Karpas-422 (cell line): ENCODE measurements around the gene S1PR5. TPM values are rescaled to one million over a fixed set of nuclear protein-coding genes. Genes with fewer than 3 reads are reported as not detected.

Experiments used
- DNase-seq: peaks from one replicate; pipeline ENCODE4 v3.0.0-alpha.2; 2015
- H2AFZ ChIP-seq: fragments of 200-600 bp; sonication (generic); 2 replicates; pipeline ENCODE4 v1.6.1; 2014; ENCODE audit warnings: antibody characterized with exemption, low read length, mixed read lengths
- H3K27ac ChIP-seq: fragments of 200-600 bp; sonication (generic); 2 replicates; pipeline ENCODE4 v1.5.1; 2014; ENCODE audit warnings: mild to moderate bottlenecking, low read length, moderate library complexity
- H3K27me3 ChIP-seq: fragments of 200-600 bp; sonication (generic); 2 replicates; pipeline ENCODE4 v1.6.1; 2014; ENCODE audit warnings: low read length, mixed read lengths
- H3K36me3 ChIP-seq: fragments of 200-600 bp; sonication (generic); 2 replicates; pipeline ENCODE4 v1.6.1; 2014; ENCODE audit warnings: low read length, mixed read lengths; ENCODE audit not compliant: insufficient read depth
- H3K4me1 ChIP-seq: fragments of 200-600 bp; sonication (generic); 2 replicates; pipeline ENCODE4 v1.6.1; 2014; ENCODE audit warnings: mild to moderate bottlenecking, low read length, mixed read lengths
- H3K4me2 ChIP-seq: fragments of 200-600 bp; sonication (generic); 2 replicates; pipeline ENCODE4 v1.6.1; 2014; ENCODE audit warnings: low read length, low read depth, mild to moderate bottlenecking; ENCODE audit not compliant: poor library complexity, severe bottlenecking
- H3K4me3 ChIP-seq: fragments of 200-600 bp; sonication (generic); 2 replicates; pipeline ENCODE4 v1.5.1; 2014; ENCODE audit warnings: mild to moderate bottlenecking, antibody characterized with exemption, low read length, mixed read lengths
- H3K79me2 ChIP-seq: fragments of 200-600 bp; sonication (generic); 2 replicates; pipeline ENCODE4 v1.6.1; 2014; ENCODE audit warnings: mild to moderate bottlenecking, low read length, mixed read lengths
- H3K9ac ChIP-seq: fragments of 200-600 bp; sonication (generic); 2 replicates; pipeline ENCODE4 v1.6.0; 2014; ENCODE audit warnings: low read length
- H3K9me2 ChIP-seq: fragments of 200-600 bp; sonication (generic), shearing (Covaris generic); replicated peaks from 2 replicates; pipeline ENCODE4 v1.6.0; 2014; ENCODE audit warnings: mild to moderate bottlenecking, low read length, moderate library complexity; ENCODE audit not compliant: insufficient read depth
- H3K9me3 ChIP-seq: fragments of 300-700, 200-600 bp; sonication (generic); 2 replicates; pipeline ENCODE4 v1.6.1; 2014; ENCODE audit warnings: low read length, mixed read lengths
- H4K20me1 ChIP-seq: fragments of 200-600 bp; sonication (generic); 2 replicates; pipeline ENCODE4 v1.6.1; 2014; ENCODE audit warnings: mild to moderate bottlenecking, antibody characterized with exemption, low read length, low read depth; ENCODE audit not compliant: insufficient read depth
- small RNA-seq: library from RNA; depleted of rRNA; stranded (forward); fragments of <200 nt; gene quantifications from one replicate; pipeline ENCODE3, GENCODE V24; 2014
- total RNA-seq: library from RNA; depleted of rRNA; stranded (reverse); fragments of >200 nt; shearing (Covaris generic); gene quantifications from 2 replicates; pipeline ENCODE4 v1.2.3, GENCODE V29; 2014; ENCODE audit warnings: low replicate concordance; rRNA removed

The S1PR5 gene
- total RNA-seq, 1 experiment from 2014 or later: not detected

DNA sequence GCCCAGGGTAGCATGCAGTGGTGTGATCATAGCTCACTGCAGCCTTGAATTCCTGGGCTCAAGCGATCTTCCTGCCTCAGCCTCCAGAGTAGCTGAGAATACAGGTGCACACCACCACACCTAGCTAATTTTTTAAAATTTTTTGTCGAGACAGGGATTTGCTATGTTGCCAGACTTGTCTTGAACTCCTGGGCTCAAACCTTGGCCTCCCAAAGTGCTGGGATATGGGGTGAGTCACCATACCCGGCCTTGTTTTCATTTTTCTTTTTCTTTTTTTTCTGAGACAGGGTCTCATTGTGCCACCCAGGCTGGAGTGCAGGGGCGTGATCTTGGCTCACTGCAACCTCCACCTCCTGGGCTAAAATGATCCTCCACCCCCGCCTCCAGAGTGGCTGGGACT lies 52.8 kb downstream of the S1PR5 start:
- DNase-seq: no peak
- Histone ChIP-seq H3K4me2 (no peak overlapping the region), H3K9me2 (no peaks in the 10 kb centered on the region), H3K27me3 (no peaks in the 10 kb centered on the region), H3K4me1 (peaks cover 6% of the 10 kb centered on the region), H3K9me3 (no peaks in the 10 kb centered on the region), H3K4me3 (no peak overlapping the region), H3K36me3 (no peaks in the 10 kb centered on the region), H4K20me1 (no peaks in the 10 kb centered on the region), H2AFZ (no peak overlapping the region), H3K79me2 (no peaks in the 10 kb centered on the region), H3K9ac (no peak overlapping the region), H3K27ac (no peak overlapping the region)

Small RNA genes within 50 kb of the gene (small RNA-seq; reads per million reads assigned to genes)
- gene MIR1238 (not detected), gene RNU7-140P (not detected)

Other genes with a start within 250 kb of the S1PR5 start
- gene ICAM1, start 246.3 kb downstream of the S1PR5 start, total RNA-seq: 1.8 and 5.1 TPM in 2 replicates
- not detected in 2 replicates for gene ICAM4, start 230.5 kb downstream of the S1PR5 start, total RNA-seq
- 4.5 and 9.1 TPM in 2 replicates for gene ICAM5, start 227.5 kb downstream of the S1PR5 start, total RNA-seq
- 5.3 and 7.1 TPM in 2 replicates for gene ZGLP1, start 207.6 kb downstream of the S1PR5 start, total RNA-seq
- gene FDX2, start 201.4 kb downstream of the S1PR5 start, total RNA-seq: 11.9 and 23.2 TPM in 2 replicates
- 13.2 and 19.6 TPM in 2 replicates for gene RAVER1, start 183.9 kb downstream of the S1PR5 start, total RNA-seq
- gene ICAM3, start 177.8 kb downstream of the S1PR5 start, total RNA-seq: 92.1 and 206 TPM in 2 replicates
- gene TYK2, start 136.9 kb downstream of the S1PR5 start, total RNA-seq: 108 and 158 TPM in 2 replicates
- gene CDC37, start 113.9 kb downstream of the S1PR5 start, total RNA-seq: 86.3 and 225 TPM in 2 replicates
- gene PDE4A, start 96.9 kb downstream of the S1PR5 start, total RNA-seq: 2.6 and 2.9 TPM in 2 replicates
- gene KEAP1, start 14.1 kb downstream of the S1PR5 start, total RNA-seq: 25.0 and 53.9 TPM in 2 replicates
- gene ATG4D, start 26.5 kb upstream of the S1PR5 start, total RNA-seq: 7.0 and 15.2 TPM in 2 replicates
- 30.0 and 41.7 TPM in 2 replicates for gene KRI1, start 48.6 kb upstream of the S1PR5 start, total RNA-seq
- 2.3 and 3.7 TPM in 2 replicates for gene CDKN2D, start 51.5 kb upstream of the S1PR5 start, total RNA-seq
- gene AP1M2, start 69.9 kb upstream of the S1PR5 start, total RNA-seq: not detected in 2 replicates
- gene SLC44A2, start 108.1 kb upstream of the S1PR5 start, total RNA-seq: 38.2 and 48.0 TPM in 2 replicates
- 113 and 194 TPM in 2 replicates for gene ILF3, start 136.9 kb upstream of the S1PR5 start, total RNA-seq
- 28.2 and 44.4 TPM in 2 replicates for gene QTRT1, start 184.0 kb upstream of the S1PR5 start, total RNA-seq
- 91.1 and 93.7 TPM in 2 replicates for gene DNM2, start 200.6 kb upstream of the S1PR5 start, total RNA-seq